Endothelial cell of umbilical vein (primary cell): ENCODE measurements around the gene PLEKHG2. TPM values are rescaled to one million over a fixed set of nuclear protein-coding genes. Genes with fewer than 3 reads are reported as not detected.

ENCODE experiments used
- BruUV-seq: library from RNA; stranded (reverse); fragments of 400-500 nt; replicated peaks from 2 replicates; lab custom pipeline; 2021; lab: Mats Ljungman, UMichigan
- CTCF ChIA-PET: fragments of 300-600, 350-600 bp; sonication (Branson Sonifier 250); formaldehyde crosslinking; loops from one replicate; lab custom pipeline; 2021; ENCODE audit warnings: antibody characterized with exemption, inconsistent platforms; lab: Charles Lee
- POLR2A ChIA-PET: fragments of 300-600, 350-600 bp; sonication (Branson Sonifier 250); formaldehyde crosslinking; loops from one replicate; lab custom pipeline; 2021; ENCODE audit warnings: antibody characterized with exemption, inconsistent platforms; lab: Charles Lee
- DNase-seq: peaks from one replicate; pipeline ENCODE4 v3.0.0-alpha.2; 2011; ENCODE audit warnings: low read depth, low spot score
- FAIRE-seq: peaks from 2 replicates; lab custom pipeline; 2011; peaks lifted over from hg19 to GRCh38; lab: Jason Lieb, UNC
- H2AFZ ChIP-seq: 2 replicates; pipeline ENCODE4 v1.6.0; 2012; ENCODE audit warnings: low read depth, low read length, control low read depth, inconsistent platforms
- H3K27ac ChIP-seq: 2 replicates; pipeline ENCODE4 v1.5.1; 2011; ENCODE audit warnings: low read depth, mild to moderate bottlenecking, control low read depth, low read length, moderate library complexity; ENCODE audit not compliant: insufficient read depth
- H3K27me3 ChIP-seq, 2 experiments: 2 replicates each; pipeline versions ENCODE4 v1.6.0 to v1.6.1; 2011; ENCODE audit warnings: low read length in 2 of 2, mixed read lengths in 1 of 2; ENCODE audit not compliant: control insufficient read depth in 2 of 2, insufficient read depth in 2 of 2
- H3K36me3 ChIP-seq, 2 experiments: 2 replicates in 1 of 2; 3 replicates in 1 of 2; pipeline ENCODE4 v1.5.1; 2011; ENCODE audit warnings: low read length in 2 of 2, mild to moderate bottlenecking in 1 of 2, moderate library complexity in 1 of 2; ENCODE audit not compliant: control insufficient read depth in 2 of 2, insufficient read depth in 2 of 2; ENCODE audit errors: extremely low read depth in 1 of 2
- H3K4me1 ChIP-seq: 3 replicates; pipeline ENCODE4 v1.5.1; 2011; ENCODE audit warnings: mild to moderate bottlenecking, low read length; ENCODE audit not compliant: control insufficient read depth, insufficient read depth; ENCODE audit errors: extremely low read depth
- H3K4me2 ChIP-seq: 2 replicates; pipeline ENCODE4 v1.6.1; 2011; ENCODE audit warnings: low read length, control low read depth, mixed read lengths; ENCODE audit not compliant: insufficient read depth
- H3K4me3 ChIP-seq, 3 experiments: fragments of 200-600 bp in 1 of 3; sonication (generic), shearing (Covaris generic) in 1 of 3; replicated peaks in 1 of 3; 2 replicates each; pipeline ENCODE4 v1.5.1; 2011 to 2016; ENCODE audit warnings: control low read depth in 3 of 3, low read length in 3 of 3, mild to moderate bottlenecking in 2 of 3, inconsistent platforms in 1 of 3, low read depth in 1 of 3, moderate library complexity in 1 of 3; ENCODE audit not compliant: insufficient read depth in 1 of 3
- H3K79me2 ChIP-seq: 2 replicates; pipeline ENCODE4 v1.6.0; 2012; ENCODE audit warnings: low read length, inconsistent platforms; ENCODE audit not compliant: control insufficient read depth, insufficient read depth
- H3K9ac ChIP-seq: replicated peaks from 2 replicates; pipeline ENCODE3; 2011; ENCODE audit warnings: low read length, control low read depth; ENCODE audit not compliant: insufficient read depth; ENCODE audit errors: extremely low read depth
- H3K9me1 ChIP-seq: replicated peaks from 3 replicates; pipeline ENCODE4 v1.6.0; 2011; ENCODE audit warnings: mild to moderate bottlenecking, low read length; ENCODE audit not compliant: control insufficient read depth, insufficient read depth; ENCODE audit errors: extremely low read depth
- H3K9me3 ChIP-seq: replicated peaks from 2 replicates; pipeline ENCODE4 v1.5.1; 2012; ENCODE audit warnings: low read length, inconsistent platforms; ENCODE audit not compliant: control insufficient read depth, insufficient read depth
- H4K20me1 ChIP-seq: replicated peaks from 2 replicates; pipeline ENCODE3; 2011; ENCODE audit warnings: mild to moderate bottlenecking, low read length; ENCODE audit not compliant: control insufficient read depth, insufficient read depth; ENCODE audit errors: extremely low read depth
- EZH2 ChIP-seq: IDR thresholded peaks from 2 replicates; pipeline ENCODE4 v1.6.1; 2012; ENCODE audit warnings: borderline replicate concordance, low read depth, mild to moderate bottlenecking, moderate library complexity, low read length, inconsistent platforms; ENCODE audit not compliant: severe bottlenecking
- FOS ChIP-seq: IDR thresholded peaks from 2 replicates; pipeline ENCODE4 v1.6.1; 2011; ENCODE audit warnings: mild to moderate bottlenecking, low read length, moderate library complexity, borderline replicate concordance; ENCODE audit not compliant: insufficient read depth
- GATA2 ChIP-seq: IDR thresholded peaks from 2 replicates; pipeline ENCODE4 v1.7.0; 2011; ENCODE audit warnings: low read depth, mild to moderate bottlenecking, moderate library complexity, mixed read lengths, low read length; ENCODE audit not compliant: insufficient read length, insufficient read depth
- JUN ChIP-seq: IDR thresholded peaks from 2 replicates; pipeline ENCODE4 v1.6.1; 2011; ENCODE audit warnings: borderline replicate concordance, low read depth; ENCODE audit not compliant: insufficient read length, insufficient read depth
- MAX ChIP-seq: IDR thresholded peaks from 2 replicates; pipeline ENCODE4 v1.6.1; 2011; ENCODE audit not compliant: insufficient read depth, insufficient read length
- MYC ChIP-seq: IDR thresholded peaks from one replicate; pipeline ENCODE4 v1.6.1; 2011; ENCODE audit warnings: mild to moderate bottlenecking, low read depth, low read length
- POLR2A ChIP-seq: IDR thresholded peaks from 2 replicates; pipeline ENCODE4 v1.6.1; 2012; ENCODE audit warnings: low read depth, mild to moderate bottlenecking, control low read depth, low read length
- POLR2AphosphoS5 ChIP-seq: IDR thresholded peaks from 2 replicates; pipeline ENCODE4 v1.6.1; 2012; ENCODE audit warnings: low read depth, mild to moderate bottlenecking, control low read depth, low read length, moderate library complexity; ENCODE audit not compliant: insufficient read depth
- dilution Hi-C: fragments of 300-500 bp; cut with MboI; formaldehyde crosslinking; loops from one replicate; pipeline ENCODE4 v1.15.0; 2019; ENCODE audit warnings: low sequenced_read_pairs; ENCODE audit not compliant: extremely low pct_ligation_motif_present
- intact Hi-C: fragments of 100-400 bp; cut with micrococcal nuclease; formaldehyde crosslinking; loops from one replicate; pipeline ENCODE4 v1.10.0; 2022
- polyA plus RNA-seq, 4 experiments: library from polyadenylated mRNA; depleted of rRNA in 3 of 4; stranded (reverse) in 3 of 4; unstranded in 1 of 4; fragments of >200 nt; gene quantifications; 2 replicates each; pipeline versions ENCODE4 v1.2.1 to v1.2.3, GENCODE V29; 2011 to 2012; ENCODE audit warnings: missing spikeins in 1 of 4
- total RNA-seq: library from RNA; stranded (reverse); gene quantifications from 2 replicates; pipeline ENCODE4 v1.2.3, GENCODE V29; 2021
- TF ChIP-seq, protein P1 (sequence below), 2 donors: IDR thresholded peaks; 1 replicate in 1 of 2; 2 replicates in 1 of 2; pipeline ENCODE4 v1.5.1; 2011; ENCODE audit warnings: low read length in 2 of 2, mild to moderate bottlenecking in 2 of 2, moderate library complexity in 2 of 2, control low read depth in 1 of 2, inconsistent platforms in 1 of 2, low read depth in 1 of 2; ENCODE audit not compliant: insufficient read depth in 1 of 2; ENCODE audit errors: extremely low read depth in 1 of 2

PLEKHG2 gene
- total and polyA plus RNA-seq, 2 donors (not counting 3 experiments of a cell fraction or from before 2014, with no cell fraction given) = 44.7 to 74.1 TPM

GRCh38 chr19:39405958-39406655 is 6.4 kb upstream of the PLEKHG2 start:
- Histone ChIP-seq H3K4me2 (peak overlapping the region; percentile 42), H3K4me1 (peaks cover 51% of the 10 kb centered on the region), H3K27me3 (no peaks in the 10 kb centered on the region), H3K4me3 (peak overlapping the region; percentile 20 to 40 (median 27)), H3K79me2 (peaks cover 22% of the 10 kb centered on the region), H3K9ac (peak overlapping the region; percentile 59), H3K9me3 (no peaks in the 10 kb centered on the region), H3K9me1 (no peaks in the 10 kb centered on the region), H3K27ac (peak overlapping the region; percentile 58), H2AFZ (peak overlapping the region; percentile 18), H3K36me3 (no peaks in the 10 kb centered on the region), H4K20me1 (no peaks in the 10 kb centered on the region)
- DNase-seq (no peak), FAIRE-seq (peak; percentile 44)
- CTCF ChIA-PET = interaction anchor here (5.0 kb wide), 1 partner anchor 9 kb away, joined by 42 read pairs; no protein-coding TSS in a partner anchor
- intact Hi-C loops = no loop called here
- POLR2A ChIA-PET = interaction anchor here (1.0 to 2.4 kb wide), 5 partner anchors 8 to 476 kb away, joined by 3 to 10 read pairs (median 5); partner anchors contain the start of genes MED29, MRPS12, PAF1 and RPS16
- TF ChIP-seq GATA2 = no peak
- TF ChIP-seq POLR2A = no peak
- TF ChIP-seq POLR2AphosphoS5 = no peak
- TF ChIP-seq EZH2 = no peak
- no peak for TF ChIP-seq MYC
- no peak for TF ChIP-seq JUN
- TF ChIP-seq, protein P1, sequence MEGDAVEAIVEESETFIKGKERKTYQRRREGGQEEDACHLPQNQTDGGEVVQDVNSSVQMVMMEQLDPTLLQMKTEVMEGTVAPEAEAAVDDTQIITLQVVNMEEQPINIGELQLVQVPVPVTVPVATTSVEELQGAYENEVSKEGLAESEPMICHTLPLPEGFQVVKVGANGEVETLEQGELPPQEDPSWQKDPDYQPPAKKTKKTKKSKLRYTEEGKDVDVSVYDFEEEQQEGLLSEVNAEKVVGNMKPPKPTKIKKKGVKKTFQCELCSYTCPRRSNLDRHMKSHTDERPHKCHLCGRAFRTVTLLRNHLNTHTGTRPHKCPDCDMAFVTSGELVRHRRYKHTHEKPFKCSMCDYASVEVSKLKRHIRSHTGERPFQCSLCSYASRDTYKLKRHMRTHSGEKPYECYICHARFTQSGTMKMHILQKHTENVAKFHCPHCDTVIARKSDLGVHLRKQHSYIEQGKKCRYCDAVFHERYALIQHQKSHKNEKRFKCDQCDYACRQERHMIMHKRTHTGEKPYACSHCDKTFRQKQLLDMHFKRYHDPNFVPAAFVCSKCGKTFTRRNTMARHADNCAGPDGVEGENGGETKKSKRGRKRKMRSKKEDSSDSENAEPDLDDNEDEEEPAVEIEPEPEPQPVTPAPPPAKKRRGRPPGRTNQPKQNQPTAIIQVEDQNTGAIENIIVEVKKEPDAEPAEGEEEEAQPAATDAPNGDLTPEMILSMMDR (IDR thresholded peaks at IDR 0.05; ENCODE audit: extremely low read depth in 1 of 2, insufficient read depth in 1 of 2, low read depth in 1 of 2, low read length in 2 of 2) = no peak
- TF ChIP-seq MAX = no peak
- no peak for TF ChIP-seq FOS
- BruUV-seq = no TSS peak
- dilution Hi-C loops = no loop called here
